Testis (tissue), 2 donors: ENCODE measurements around the gene CORO2B.

Source experiments
- CTCF ChIP-seq, 3 experiments: fragments of 450-650 bp in 2 of 3; fragments of 200-600 bp in 1 of 3; sonication (generic) in 1 of 3; IDR thresholded peaks; one replicate each; pipeline ENCODE4 v1.5.1; 2016 to 2019; ENCODE audit warnings: antibody characterized with exemption in 3 of 3, mild to moderate bottlenecking in 2 of 3, moderate library complexity in 1 of 3
- POLR2A ChIP-seq: fragments of 450-650 bp; IDR thresholded peaks from one replicate; pipeline ENCODE4 v1.6.1; 2017; ENCODE audit warnings: antibody characterized with exemption, mild to moderate bottlenecking, moderate library complexity

- no peak for TF ChIP-seq CTCF (IDR thresholded peaks at IDR 0.05)
- no peak for TF ChIP-seq POLR2A
Observed at GRCh38 chr15:68598171-68599152, 19.7 kb downstream of the CORO2B start.
